Esophagus muscularis mucosa (tissue), 4 donors: Measurements from ENCODE around the gene GNAT1.

Experiments
- EP300 ChIP-seq: sonication (generic); formaldehyde crosslinking; IDR thresholded peaks from one replicate; pipeline ENCODE4 v1.6.1; 2017; ENCODE audit warnings: antibody characterized with exemption
- POLR2A ChIP-seq: fragments of 450-650 bp; IDR thresholded peaks from one replicate; pipeline ENCODE4 v1.6.1; 2017; ENCODE audit warnings: antibody characterized with exemption, moderate library complexity, mild to moderate bottlenecking, low read depth
- POLR2AphosphoS5 ChIP-seq, 2 donors: sonication (generic); formaldehyde crosslinking; IDR thresholded peaks; one replicate each; pipeline ENCODE4 v1.6.1; 2017; ENCODE audit warnings: antibody characterized with exemption in 2 of 2
- TF ChIP-seq, protein P1 (sequence below), 3 experiments: fragments of 200-600 bp in 2 of 3; fragments of 450-650 bp in 1 of 3; sonication (generic) in 2 of 3; IDR thresholded peaks; one replicate each; pipeline ENCODE4 v1.5.1; 2017 to 2019; ENCODE audit warnings: antibody characterized with exemption in 3 of 3, mild to moderate bottlenecking in 2 of 3, moderate library complexity in 1 of 3

DNA sequence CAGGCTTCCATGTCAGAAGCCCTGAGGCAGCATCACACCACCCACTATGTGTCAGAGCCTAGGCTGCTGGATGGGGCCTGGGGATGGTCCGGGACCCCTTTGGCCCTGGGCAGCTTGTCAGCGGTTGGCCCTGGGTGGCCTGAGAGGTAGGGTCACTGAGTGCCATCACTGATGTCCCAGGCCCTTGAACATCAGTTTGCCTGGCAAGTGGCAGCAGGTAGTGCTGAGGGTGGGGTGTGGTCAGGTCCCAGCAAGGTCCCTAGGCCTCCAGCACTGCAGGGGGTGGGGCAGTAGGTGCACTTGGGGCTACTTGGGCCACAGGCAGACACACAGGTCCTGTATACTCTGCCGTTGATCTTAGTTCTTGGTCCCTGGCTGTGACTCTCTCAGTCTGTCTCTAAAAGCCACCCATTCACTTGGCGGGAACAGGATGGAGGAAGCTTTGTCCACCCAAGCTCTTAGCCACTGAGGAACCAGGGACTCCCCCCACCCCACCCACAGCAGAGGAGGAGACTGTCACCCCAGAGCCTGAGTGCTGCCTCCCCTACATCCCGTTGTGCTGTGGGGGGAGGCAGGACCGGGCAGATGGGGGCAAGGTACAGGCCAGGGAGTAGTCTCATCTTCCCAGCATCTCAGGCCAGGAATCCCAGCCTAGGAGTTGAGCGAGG, 50.4 kb downstream of the GNAT1 start:
- TF ChIP-seq, protein P1, sequence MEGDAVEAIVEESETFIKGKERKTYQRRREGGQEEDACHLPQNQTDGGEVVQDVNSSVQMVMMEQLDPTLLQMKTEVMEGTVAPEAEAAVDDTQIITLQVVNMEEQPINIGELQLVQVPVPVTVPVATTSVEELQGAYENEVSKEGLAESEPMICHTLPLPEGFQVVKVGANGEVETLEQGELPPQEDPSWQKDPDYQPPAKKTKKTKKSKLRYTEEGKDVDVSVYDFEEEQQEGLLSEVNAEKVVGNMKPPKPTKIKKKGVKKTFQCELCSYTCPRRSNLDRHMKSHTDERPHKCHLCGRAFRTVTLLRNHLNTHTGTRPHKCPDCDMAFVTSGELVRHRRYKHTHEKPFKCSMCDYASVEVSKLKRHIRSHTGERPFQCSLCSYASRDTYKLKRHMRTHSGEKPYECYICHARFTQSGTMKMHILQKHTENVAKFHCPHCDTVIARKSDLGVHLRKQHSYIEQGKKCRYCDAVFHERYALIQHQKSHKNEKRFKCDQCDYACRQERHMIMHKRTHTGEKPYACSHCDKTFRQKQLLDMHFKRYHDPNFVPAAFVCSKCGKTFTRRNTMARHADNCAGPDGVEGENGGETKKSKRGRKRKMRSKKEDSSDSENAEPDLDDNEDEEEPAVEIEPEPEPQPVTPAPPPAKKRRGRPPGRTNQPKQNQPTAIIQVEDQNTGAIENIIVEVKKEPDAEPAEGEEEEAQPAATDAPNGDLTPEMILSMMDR (IDR thresholded peaks at IDR 0.05), result no peak
- no peak for TF ChIP-seq POLR2AphosphoS5 (IDR thresholded peaks at IDR 0.05)
- no peak for TF ChIP-seq POLR2A
- TF ChIP-seq EP300, result no peak
